CD4-positive, alpha-beta T cell treated with Interleukin-6 for 4 hours (primary cell): ENCODE results near the gene FXYD6.
"Not testable (repeated sequence)": the region's sequence is repeated elsewhere in the genome, so short reads cannot be mapped to it uniquely, and the experiment has no call there.

Source experiments
- DNase-seq: peaks from one replicate; pipeline ENCODE4 v3.0.0-alpha.2; 2020; ENCODE audit warnings: mixed read lengths

The FXYD6 gene

DNA sequence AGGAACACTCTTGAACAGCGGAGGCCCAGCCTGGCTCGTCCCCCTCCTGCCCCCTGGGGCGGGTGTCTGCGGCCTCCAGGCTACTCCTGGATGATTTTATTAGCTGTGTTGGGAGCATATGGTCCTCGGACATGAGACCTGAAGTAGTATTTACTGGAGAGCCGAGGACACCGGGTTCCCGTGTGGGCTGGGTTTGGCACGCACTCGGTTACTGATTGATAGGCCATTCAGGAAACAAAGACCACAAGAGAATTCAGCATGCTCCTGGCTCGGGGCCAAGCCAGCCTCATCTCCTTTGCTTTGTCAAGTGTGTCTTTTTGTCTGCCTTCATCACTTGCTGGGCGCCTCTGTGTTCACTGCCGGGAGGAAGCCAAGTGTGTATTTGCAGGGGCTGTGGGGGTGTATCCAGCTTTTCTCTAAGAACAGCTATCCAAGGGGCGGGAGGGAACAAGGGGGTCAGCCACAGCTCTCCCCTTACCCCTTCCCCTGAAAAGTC lies 61.6 kb downstream of the FXYD6 start:
- peak; percentile 95 for DNase-seq

DNA sequence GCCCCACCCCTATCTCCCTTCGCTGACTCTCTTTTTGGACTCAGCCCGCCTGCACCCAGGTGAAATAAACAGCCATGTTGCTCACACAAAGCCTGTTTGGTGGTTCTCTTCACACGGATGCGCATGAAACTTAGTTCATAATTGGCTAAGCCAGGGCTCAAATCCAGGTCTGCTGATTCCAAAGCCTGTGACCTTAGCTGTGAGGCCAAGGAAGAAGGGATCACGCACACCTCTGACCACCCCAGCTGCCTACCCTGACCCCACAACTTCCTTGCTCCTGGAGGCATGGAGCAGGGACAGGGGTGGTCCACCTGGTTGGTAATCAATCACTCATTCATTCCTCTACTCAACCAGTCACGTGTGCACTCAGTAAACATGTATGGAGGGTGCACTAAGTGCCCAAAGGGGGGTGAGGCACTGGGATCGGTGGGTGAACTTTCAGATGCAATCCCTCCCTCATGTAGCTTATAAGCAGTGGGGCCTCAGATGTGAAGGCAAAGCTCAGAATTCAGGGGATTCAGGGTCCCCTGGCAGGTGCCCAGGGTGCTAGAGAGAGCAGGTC lies 62.2 kb downstream of the FXYD6 start:
- DNase-seq: peak; percentile 24

DNA sequence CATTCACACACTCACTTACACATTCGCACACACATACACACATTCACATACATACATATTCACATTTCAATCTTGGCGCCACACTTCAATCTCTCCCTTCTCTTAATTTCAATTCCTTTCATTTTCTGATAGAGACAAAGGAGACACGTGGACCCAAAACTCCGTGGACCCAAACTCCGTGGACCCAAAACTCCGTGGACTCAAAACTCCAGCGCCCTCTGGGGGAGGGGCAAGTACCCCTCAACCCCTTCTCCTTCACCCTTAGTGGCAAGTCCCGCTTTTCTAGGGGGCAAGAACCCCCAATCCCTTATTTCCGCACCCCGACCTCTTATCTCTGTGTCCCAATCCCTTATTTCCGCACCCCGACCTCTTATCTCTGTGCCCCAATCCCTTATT lies 66.4 kb downstream of the FXYD6 start:
- DNase-seq: not testable (repeated sequence)

DNA sequence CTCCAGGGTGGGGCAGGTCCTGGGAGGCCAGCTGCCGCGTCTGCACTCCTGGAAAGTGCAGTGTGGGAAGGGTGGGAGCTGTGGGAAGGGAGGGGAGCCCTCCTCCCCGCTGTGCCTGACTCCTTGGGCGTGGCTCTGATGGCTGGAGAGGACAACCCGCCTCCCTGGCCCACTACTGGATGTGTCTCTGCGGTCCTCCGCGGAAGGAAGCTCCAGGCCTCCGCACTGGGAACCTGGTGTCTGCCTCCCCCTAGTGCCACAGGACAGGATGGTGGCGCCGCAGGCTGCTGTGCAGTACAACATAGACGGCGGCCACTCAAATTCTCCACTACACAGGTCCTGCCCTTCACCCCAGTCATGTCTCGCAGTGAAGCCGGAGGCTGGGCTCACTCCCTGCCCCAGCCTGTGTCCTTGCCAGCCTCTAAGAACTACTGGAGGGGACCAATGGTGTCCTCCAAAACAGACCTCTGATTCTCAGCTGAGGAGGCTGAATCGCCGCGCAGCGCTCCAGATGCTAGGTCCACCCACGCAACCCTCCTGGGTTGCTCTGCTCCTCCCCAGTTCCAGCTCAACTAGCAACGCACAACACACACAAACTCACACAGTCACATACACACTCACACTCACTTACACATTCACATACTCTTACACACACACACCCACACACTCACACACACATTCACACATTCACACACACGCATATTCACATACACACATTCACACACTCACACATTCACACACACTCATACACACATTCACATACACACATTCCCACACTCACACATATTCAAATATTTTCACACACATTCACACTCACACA lies 67.0 kb downstream of the FXYD6 start:
- DNase-seq: peak; percentile 54

DNA sequence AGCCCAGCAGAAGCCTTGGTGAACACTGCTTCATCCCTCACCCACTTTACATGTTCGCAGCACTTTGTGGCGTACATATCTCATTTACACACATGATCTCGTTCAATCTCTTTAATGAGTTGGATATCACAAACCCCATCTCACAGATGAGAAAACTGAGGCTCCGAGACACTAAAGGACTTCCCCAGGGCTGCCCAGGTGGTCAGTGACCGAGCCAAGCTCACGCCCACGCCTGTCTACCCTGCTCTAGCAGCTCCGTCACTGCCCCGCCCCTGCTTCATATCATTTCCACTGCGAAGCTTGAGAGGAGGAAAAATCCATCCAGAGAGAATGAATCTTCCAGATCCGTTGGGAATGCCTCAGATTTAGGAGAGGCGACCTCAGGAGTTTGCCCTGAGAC lies 67.7 kb downstream of the FXYD6 start:
- DNase-seq: no peak

DNA sequence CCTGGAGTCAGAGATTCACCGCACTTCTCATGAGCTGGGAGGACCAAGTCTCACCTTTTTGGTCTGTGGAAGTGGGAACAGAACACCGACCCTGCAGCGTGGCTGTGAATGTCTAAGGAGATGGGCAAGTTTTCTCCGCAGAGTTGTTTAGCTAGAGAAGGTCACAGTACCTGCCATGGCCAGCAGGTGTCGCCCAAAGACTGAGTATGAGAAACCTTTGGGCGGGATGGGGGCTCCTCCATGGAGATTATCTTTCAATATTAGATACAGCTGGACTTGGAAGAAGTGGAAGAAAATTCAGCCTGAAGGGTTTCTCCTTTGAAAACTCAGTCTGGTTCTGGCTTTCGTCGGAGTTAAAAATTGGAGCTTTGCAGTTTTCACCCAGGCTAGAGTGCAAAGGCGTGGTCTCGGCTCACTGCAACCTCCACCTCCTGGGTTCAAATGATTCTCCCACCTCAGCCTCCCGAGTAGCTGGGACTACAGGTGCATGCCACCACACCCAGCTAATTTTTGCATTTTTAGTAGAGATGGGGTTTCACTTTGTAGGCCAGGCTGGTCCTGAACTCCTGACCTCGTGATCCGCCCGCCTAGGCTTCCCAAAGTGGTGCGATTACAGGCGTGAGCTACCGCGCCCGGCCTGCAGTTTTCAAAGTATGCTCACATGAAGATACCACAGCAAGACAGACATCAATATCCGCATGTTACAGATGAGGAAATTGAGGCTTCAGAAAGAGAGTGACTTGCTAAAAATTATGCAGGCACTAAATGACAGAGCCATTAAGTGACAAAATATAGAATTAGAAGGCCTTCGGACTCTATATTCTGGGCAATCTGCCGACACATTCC lies 68.8 kb downstream of the FXYD6 start:
- DNase-seq: peak; percentile 84

DNA sequence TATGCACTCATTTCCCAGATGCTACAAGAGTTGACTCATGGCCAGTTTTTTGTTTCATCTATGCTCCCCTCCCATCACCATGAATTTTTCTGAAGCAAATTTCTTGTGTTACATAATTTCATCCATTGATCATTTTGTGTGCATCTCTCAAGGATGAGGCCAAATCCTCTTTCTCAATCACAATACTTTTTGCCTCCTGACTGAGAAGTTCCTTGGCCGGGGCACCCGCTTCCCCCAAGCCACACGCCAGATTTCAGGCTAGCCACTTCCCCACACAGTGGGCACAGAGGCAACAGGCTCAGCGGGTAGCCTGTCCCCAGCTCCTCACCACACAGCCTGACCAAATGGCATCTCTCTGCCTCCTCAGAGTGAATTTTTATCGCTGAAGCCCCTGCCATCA lies 69.6 kb downstream of the FXYD6 start:
- DNase-seq: no peak

DNA sequence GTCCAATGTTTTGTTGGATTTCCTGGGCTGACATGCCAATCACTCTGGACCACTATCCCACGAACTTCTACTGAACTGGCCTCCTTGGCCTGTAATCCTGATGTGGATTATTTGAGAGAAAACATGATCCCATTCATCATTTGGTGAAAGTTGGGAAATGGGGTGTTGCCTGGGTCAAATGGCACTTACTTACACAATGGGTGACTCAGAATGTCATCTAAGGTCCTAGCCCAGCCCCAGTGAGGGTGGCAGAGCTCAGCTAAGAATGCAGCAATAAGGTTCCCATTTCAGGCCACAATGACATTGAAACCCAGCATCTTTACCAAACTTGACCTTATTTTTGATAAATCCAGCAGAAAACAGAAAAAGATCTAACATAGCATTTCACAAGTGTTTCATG lies 71.4 kb downstream of the FXYD6 start:
- no peak for DNase-seq

DNA sequence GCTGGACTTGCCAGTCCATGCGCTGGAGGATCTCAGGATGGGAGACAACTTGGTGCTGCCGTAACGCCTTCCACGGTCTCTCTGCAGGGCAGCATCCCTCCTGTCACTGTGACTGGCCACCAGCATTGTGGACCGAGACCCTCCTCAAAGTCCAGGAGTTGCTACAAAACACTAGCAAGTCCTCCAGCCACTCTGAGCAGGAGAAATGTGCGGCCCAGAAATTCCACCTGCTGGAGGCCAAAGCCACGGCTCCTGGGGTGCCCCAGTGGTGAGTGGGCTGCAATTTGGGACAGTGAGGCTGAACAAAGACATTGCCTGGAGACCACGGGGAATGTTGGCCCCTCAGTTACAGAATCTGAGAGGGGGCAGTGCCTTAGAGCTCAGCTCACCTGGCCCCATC lies 72.6 kb downstream of the FXYD6 start:
- DNase-seq: no peak

DNA sequence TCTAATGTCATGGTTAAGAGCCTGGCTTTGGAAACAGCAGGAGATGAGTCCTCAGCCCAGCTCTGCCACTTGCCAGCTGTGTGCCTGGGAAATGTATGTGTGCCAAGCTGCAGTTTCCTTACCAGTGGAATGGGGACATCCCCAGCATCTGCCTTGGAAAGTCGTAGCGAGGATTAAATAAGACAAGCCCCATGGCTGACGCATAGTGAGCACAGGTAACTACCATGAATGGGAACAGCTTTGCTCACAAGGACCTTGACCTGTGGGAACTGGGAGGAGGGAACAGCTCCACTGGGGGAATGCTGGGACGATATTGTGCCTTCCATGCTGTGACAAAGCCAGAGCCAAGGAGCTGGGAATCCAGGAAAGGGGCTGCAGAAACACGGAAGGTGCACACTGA lies 76.8 kb downstream of the FXYD6 start:
- no peak for DNase-seq

DNA sequence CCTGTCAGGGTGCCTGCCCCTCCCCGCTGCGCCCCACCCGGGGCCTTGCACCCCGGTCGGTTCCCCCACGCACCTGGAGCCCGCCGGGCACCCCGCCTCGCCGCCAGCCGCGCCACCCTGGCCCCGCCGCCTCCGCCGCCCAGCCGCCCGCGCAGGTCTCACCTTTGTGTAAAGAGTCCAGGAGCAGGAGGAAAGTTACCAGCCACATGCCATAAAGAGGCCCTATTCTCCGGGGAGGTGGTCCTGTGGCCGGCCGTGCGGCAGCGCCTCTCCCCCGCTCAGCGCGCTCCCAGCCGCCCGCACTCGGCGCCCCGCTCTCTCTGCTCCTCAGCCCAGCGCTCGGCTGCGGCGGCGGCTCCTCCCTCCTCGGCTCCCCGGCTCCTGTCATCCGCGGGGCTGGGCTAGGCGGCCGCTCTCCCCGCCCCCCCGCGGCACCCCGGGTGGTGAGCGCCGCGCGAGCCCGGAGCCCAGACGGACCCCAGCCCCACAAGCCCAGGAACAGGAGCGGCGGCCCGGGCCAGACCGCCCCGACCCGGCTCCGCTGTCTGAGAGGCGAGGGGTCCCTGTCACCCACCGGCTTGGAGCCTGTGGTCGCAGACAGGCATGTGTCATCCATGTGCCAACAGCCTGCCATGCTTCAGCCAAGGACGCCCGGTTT lies 79.5 kb downstream of the FXYD6 start, which contains the start of gene DSCAML1:
Gene DSCAML1 (minus strand): TSS at position 345 of the 658 bp plus-strand sequence. CDS start 137 bp downstream, at position 208.
- DNase-seq: peak; percentile 56

DNA sequence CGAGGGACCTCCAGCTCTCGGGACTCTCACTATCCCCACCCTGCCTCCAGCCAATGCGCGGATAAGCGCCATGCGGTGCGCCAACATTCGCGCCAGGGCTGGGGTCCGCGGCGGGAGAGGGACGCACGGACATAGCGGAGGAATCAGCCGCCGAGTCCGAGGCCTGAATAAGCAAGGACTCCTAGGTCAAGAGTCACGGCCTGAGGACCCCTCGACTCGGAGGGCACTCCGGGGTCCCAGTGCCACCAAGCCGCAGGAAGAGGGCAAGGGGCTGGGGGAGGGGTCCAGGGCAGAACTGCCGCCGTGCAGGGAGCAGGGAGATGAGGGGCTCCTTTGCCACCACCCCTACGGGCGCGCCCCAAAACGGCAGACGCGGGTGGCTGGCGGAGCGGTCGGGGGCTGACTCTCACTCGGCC lies 80.0 kb downstream of the FXYD6 start:
- no peak for DNase-seq

DNA sequence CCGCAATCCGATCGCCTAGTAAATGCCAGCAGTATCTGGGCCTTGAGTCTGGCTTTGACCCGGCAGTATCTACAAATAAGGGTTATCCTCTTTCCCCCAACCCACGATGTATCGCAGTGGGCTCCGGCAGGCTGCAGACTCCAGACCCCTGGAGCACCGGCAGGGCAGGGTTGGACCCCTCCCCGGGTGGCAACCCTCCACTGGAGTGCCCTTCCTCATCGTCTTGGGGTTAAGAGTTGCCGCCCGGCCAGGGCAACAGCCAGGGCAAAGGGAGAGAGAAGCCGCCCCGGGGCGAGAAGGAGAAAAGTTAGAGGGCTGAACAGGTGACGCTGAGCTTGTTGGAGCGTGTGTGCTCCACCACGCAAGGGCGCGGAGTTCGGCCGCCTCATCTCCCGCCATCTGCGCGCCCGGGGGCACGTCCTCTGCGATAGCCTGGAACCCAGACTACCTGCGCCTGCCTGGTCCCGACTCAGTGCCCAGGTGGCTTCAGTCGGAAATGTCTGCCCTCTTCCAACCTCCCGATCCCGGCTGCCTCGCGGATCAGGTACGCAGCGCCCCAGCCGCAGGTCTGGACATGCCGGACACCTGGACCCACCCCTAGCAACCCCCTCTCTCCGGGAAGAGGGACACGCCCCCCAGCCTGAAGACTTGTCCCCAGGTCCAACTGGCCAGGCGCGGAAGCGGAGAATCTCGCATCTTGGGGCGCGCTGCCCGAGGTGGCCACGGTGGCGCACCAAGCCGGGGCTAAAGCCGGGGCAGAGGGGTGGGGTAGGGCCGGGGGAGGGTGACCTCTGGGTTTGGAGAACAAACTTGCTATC lies 80.6 kb downstream of the FXYD6 start:
- peak; percentile 11 for DNase-seq

DNA sequence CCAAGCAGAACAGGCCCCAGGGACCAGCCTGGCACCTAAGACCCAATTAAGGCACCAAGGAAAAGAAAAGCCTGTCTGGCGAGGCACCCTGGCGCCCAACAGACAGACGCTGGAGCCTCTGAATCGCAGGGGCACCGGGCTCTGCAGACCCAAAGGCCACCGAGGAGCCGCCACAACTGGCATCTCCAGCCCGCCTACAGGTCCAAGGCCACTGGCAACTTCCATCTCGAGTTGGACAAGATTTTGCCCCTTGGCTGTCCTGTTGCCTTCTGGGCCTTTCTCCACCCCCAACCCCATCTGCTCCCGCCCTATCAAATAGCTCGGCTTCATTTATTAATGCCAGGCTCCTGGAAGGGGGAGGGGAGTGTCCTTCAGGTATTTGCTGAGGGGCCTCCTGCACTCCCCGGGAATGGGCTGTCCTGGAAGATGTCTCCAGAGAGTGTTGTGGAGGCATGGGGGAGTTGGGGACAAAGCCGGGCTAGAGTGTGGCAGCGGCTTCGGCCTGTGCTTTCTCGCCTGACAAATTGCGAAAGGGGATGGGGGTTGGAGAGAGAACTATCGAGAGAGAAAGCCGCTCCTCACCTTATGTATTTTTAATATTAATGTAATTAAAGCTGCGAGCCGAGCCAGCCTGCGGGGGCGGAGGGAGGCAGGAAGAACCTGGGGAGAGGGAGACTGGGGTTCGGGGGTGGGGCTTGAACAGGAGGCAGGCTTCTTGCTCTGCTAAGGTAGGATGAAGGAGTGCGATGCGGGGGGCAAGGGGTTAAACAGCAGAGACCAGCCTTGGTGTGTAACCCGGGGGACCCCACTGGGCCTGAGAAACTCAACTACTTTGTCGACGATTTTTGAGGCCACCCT lies 81.5 kb downstream of the FXYD6 start:
- DNase-seq: no peak

DNA sequence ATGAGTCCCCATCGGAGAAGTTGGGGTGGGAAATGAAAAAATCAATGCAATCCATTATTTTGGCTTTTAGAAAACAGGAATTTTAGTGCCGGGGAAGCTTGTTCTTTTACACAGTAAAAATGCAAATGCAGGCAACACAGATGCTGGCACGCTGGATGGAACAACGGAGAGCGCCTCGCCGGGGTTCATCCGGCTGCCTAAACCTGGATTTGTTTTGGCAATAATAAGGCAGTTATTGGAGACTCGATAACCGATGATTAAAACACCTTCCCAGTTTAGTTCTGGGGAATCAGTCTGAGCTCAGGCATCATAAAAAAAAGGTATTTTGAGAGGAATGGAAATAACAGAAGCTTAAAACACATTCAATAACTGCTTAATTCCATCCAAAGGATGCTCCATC lies 82.3 kb downstream of the FXYD6 start:
- DNase-seq: no peak

DNA sequence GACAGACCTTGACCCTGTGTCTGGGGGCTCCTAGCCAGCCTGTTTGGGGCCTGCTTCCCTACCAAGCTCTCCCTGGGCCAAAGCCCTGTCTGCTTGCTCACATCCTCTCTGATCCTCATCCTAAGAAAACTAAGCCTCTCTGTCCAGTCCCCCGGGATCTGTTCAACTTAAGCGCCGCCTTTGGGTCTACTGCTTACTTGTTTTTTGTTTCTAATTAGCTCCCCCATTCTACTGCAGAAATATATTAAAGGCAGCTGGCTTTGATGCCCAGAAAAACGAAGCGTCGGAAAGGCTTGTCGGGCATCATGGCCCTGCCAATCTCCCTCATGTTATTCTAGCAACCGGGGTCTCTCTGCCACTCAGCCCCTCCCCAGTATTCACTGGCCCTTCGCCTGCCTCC lies 82.9 kb downstream of the FXYD6 start:
- DNase-seq: no peak

DNA sequence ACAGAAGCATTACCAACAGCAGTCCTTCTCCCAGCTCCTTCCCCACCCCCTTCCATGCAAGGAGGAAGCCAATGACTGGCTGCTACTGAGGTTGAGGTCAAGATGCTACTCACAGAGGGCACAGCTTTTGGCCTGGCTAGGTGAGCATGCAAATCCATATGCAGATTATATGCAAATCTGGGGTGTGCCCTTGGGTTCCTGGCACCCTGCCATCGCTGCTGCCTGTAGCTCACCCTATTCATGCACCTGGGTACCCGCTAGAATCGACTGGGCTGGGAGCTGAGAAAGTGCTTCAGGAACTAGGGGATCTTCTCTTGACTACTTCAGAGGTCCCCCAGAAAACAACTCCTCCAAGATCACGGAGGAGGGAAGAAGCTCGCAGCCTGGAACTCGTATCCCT lies 83.5 kb downstream of the FXYD6 start:
- no peak for DNase-seq

DNA sequence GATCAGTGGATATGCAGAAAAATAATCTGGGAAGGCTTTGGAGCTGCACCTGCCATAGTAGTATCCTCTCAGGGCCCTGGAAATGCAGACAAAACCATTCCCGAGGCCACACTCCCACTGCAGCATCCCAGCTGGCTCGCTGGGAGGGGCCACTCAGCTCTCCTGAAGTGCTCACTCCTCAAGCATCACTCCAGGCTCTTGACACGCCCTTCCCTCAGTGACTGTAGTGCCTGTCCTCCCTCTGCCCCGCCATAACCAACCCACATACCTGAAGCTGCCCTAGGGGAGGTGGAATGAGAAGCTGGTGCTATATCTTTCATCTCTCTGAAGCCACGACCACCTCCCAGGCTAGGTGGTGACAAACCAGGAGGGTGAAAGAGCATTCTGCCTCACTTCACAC lies 84.2 kb downstream of the FXYD6 start:
- DNase-seq: no peak

DNA sequence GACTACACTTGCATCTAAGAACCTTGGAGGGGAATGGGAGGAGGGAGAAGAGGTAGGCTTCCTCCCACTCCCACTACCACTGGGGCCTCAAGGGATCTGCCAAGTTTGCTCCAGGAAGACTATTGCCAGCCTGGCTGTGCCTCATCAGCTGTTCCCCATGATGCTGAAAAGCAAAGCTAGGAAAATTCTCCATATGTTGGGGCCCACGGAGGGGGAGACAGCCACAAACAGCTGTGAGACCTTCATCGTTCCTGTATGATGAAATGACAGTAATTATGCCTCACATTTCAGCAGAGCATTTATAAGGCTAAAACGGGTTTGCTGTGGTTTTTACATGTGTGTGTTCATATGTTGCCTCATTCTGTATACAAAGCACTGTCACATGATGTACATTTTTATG lies 86.2 kb downstream of the FXYD6 start:
- DNase-seq: no peak

DNA sequence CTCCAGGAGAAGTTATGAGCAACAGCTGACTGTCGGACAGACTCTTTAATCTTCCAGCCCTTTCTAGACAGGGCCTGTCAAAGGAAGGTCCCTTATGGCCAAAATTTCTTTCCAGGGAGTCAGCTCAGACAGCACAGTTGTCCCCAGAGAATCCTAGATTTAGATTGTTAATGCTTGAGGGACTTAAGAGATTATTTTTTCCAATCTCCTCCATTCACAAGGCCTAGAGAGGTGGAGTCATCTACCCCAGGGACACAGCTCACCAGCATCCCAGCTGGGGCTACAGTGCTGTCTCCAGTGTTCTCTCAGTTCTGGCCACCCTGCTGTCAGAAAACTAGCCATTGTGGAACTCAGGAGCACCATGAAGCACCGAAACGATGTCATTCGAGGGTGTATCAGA lies 87.2 kb downstream of the FXYD6 start:
- no peak for DNase-seq
